Gastroesophageal sphincter (tissue), 4 donors: ENCODE measurements around the gene ZMAT5. TPM values are rescaled to one million over a fixed set of nuclear protein-coding genes. Genes with fewer than 3 reads are reported as not detected.

Experiments used
- ATAC-seq: fragments of 150-250 bp; one replicate; pipeline ENCODE4 v1.9.1; 2016; ENCODE audit warnings: mild to moderate bottlenecking, moderate library complexity
- H3K27ac ChIP-seq, 4 donors: fragments of 200-600 bp; sonication (generic) in 3 of 4; 1 replicate in 3 of 4; 2 replicates in 1 of 4; pipeline ENCODE4 v1.5.1; 2016 to 2019
- H3K27me3 ChIP-seq: fragments of 200-600 bp; sonication (generic); one replicate; pipeline ENCODE4 v1.5.1; 2019
- H3K36me3 ChIP-seq, 2 donors: fragments of 200-600 bp; sonication (generic); one replicate each; pipeline ENCODE4 v1.5.1; 2019; ENCODE audit warnings: control low read depth in 1 of 2
- H3K4me1 ChIP-seq, 3 donors: fragments of 200-600 bp; sonication (generic); 1 replicate in 2 of 3; 2 replicates in 1 of 3; pipeline ENCODE4 v1.5.1; 2016 to 2019; ENCODE audit warnings: control low read depth in 2 of 3
- H3K4me3 ChIP-seq, 2 donors: fragments of 200-600 bp; sonication (generic); one replicate each; pipeline ENCODE4 v1.5.1; 2019; ENCODE audit warnings: mild to moderate bottlenecking in 1 of 2, moderate library complexity in 1 of 2
- H3K9me3 ChIP-seq, 3 donors: fragments of 200-600 bp; sonication (generic); one replicate each; pipeline ENCODE4 v1.5.1; 2017 to 2019; ENCODE audit warnings: control low read depth in 2 of 3
- CTCF ChIP-seq, 4 experiments: fragments of 200-600 bp in 2 of 4; fragments of 450-650 bp in 2 of 4; sonication (generic) in 1 of 4; IDR thresholded peaks; one replicate each; pipeline ENCODE4 v1.5.1; 2017 to 2019; ENCODE audit warnings: antibody characterized with exemption in 4 of 4, mild to moderate bottlenecking in 2 of 4, moderate library complexity in 2 of 4
- EP300 ChIP-seq: sonication (generic); formaldehyde crosslinking; IDR thresholded peaks from one replicate; pipeline ENCODE4 v1.6.1; 2017; ENCODE audit warnings: antibody characterized with exemption, mild to moderate bottlenecking
- POLR2A ChIP-seq, 2 donors: fragments of 450-650 bp; IDR thresholded peaks; one replicate each; pipeline ENCODE4 v1.6.1; 2017; ENCODE audit warnings: antibody characterized with exemption in 2 of 2, mild to moderate bottlenecking in 2 of 2, moderate library complexity in 1 of 2
- POLR2AphosphoS5 ChIP-seq: sonication (generic); formaldehyde crosslinking; IDR thresholded peaks from one replicate; pipeline ENCODE4 v1.6.1; 2017; ENCODE audit warnings: antibody characterized with exemption
- WGBS, 2 donors: methylation state at CpG; one replicate each; pipeline ENCODE4 v1.1.5; 2018; ENCODE audit warnings: low coverage in 1 of 2; 5-methylcytosine and 5-hydroxymethylcytosine counted together
- total RNA-seq, 4 donors: library from RNA; depleted of rRNA; stranded (reverse); fragments of >200 nt; gene quantifications; one replicate each; pipeline ENCODE4 v1.1.0, GENCODE V29; 2016

Gene ZMAT5
- 10 to 100 TPM; 10.6 to 26.5 (median 17.1) TPM for total RNA-seq

- Histone ChIP-seq H3K27me3 (no peaks in the 10 kb centered on the region), H3K27ac (peak within 1 kb of the TSS; percentile 89 to 92 (median 90)), H3K4me1 (peaks cover 2 to 37% (median 16%) of the 10 kb centered on the region in 3 donors), H3K36me3 (peaks cover 0 to 33% of the 10 kb centered on the region in 2 donors), H3K4me3 (peak within 1 kb of the TSS; percentile 78 to 97), H3K9me3 (no peaks in the 10 kb centered on the region)
- WGBS, 2 donors, result 0% methylated on average over 2 of the region's 32 CpGs; no CpG with 5 or more reads in 1 of the 2 donors
- no peak for TF ChIP-seq CTCF (IDR thresholded peaks at IDR 0.05)
- no peak for TF ChIP-seq EP300
- TF ChIP-seq POLR2AphosphoS5, result peak; percentile 27
- TF ChIP-seq POLR2A (IDR thresholded peaks at IDR 0.05), result peak in 1 of 2 donors; percentile 16
- ATAC-seq, result peak; percentile 100
Observed at GRCh38 chr22:29766632-29767170, at the start of gene ZMAT5. TSS of gene ZMAT5 (minus strand) at chr22:29767007. CDS start at chr22:29748544, 18,463 bp downstream.

GRCh38 chr22:29816539-29816938, 49.7 kb upstream of the ZMAT5 start:
- Histone ChIP-seq H3K36me3 (peaks cover 0 to 98% of the 10 kb centered on the region in 2 donors), H3K9me3 (no peaks in the 10 kb centered on the region), H3K27me3 (no peaks in the 10 kb centered on the region), H3K4me1 (peaks cover 0 to 20% (median 5%) of the 10 kb centered on the region in 3 donors), H3K27ac (peak overlapping the region in 3 of 4 donors; percentile 2 to 57 (median 33)), H3K4me3 (no peak overlapping the region)
- 59 to 86% methylated on average over 5 to 6 of the region's 6 CpGs for WGBS, 2 donors
- no peak for ATAC-seq
- TF ChIP-seq CTCF (IDR thresholded peaks at IDR 0.05) (no peak), EP300 (no peak), POLR2AphosphoS5 (no peak), POLR2A (IDR thresholded peaks at IDR 0.05) (no peak)

GRCh38 chr22:29816128-29816527, 49.3 kb upstream of the ZMAT5 start:
- no peak overlapping the region for H3K4me3 ChIP-seq
- peaks cover 0 to 19% (median 5%) of the 10 kb centered on the region in 3 donors for H3K4me1 ChIP-seq
- TF ChIP-seq POLR2A (IDR thresholded peaks at IDR 0.05) (no peak), POLR2AphosphoS5 (no peak), EP300 (no peak)
- H3K36me3 ChIP-seq, result peaks cover 0 to 98% of the 10 kb centered on the region in 2 donors
- H3K27me3 ChIP-seq, result no peaks in the 10 kb centered on the region
- no peaks in the 10 kb centered on the region for H3K9me3 ChIP-seq
- H3K27ac ChIP-seq, result peak overlapping the region in 3 of 4 donors; percentile 2 to 57 (median 33)
- peak; percentile 73 for ATAC-seq
- WGBS, 2 donors, result 0 to 40% methylated on average over 1 to 2 of the region's 2 CpGs

GRCh38 chr22:29815580-29815979, 48.8 kb upstream of the ZMAT5 start:
- Histone ChIP-seq H3K9me3 (no peaks in the 10 kb centered on the region), H3K27ac (peak overlapping the region in 3 of 4 donors; percentile 2 to 57 (median 33)), H3K4me3 (no peak overlapping the region), H3K27me3 (no peaks in the 10 kb centered on the region), H3K36me3 (peaks cover 0 to 98% of the 10 kb centered on the region in 2 donors), H3K4me1 (peaks cover 0 to 22% (median 5%) of the 10 kb centered on the region in 3 donors)
- WGBS, 2 donors, result 53 to 59% methylated on average over 3 to 4 of the region's 4 CpGs
- ATAC-seq, result no peak
- TF ChIP-seq POLR2A (IDR thresholded peaks at IDR 0.05) (no peak), EP300 (no peak), POLR2AphosphoS5 (no peak)

- H3K27ac ChIP-seq, result no peak overlapping the region
- peaks cover 0 to 95% of the 10 kb centered on the region in 2 donors for H3K36me3 ChIP-seq
- TF ChIP-seq POLR2A (IDR thresholded peaks at IDR 0.05) (no peak), EP300 (no peak), CTCF (IDR thresholded peaks at IDR 0.05) (no peak), POLR2AphosphoS5 (no peak)
- H3K4me1 ChIP-seq, result peaks cover 0 to 31% (median 5%) of the 10 kb centered on the region in 3 donors
- H3K4me3 ChIP-seq, result no peak overlapping the region
- ATAC-seq, result no peak
- no peaks in the 10 kb centered on the region for H3K27me3 ChIP-seq
- WGBS, 2 donors, result 79 to 90% methylated on average over 3 to 4 of the region's 5 CpGs
- H3K9me3 ChIP-seq, result no peaks in the 10 kb centered on the region
Observed at GRCh38 chr22:29814003-29814402, 47.2 kb upstream of the ZMAT5 start.

- Histone ChIP-seq H3K27me3 (no peaks in the 10 kb centered on the region), H3K27ac (no peak overlapping the region), H3K4me1 (peaks cover 0 to 31% (median 5%) of the 10 kb centered on the region in 3 donors), H3K4me3 (no peak overlapping the region), H3K9me3 (no peaks in the 10 kb centered on the region), H3K36me3 (peaks cover 0 to 92% of the 10 kb centered on the region in 2 donors)
- WGBS, 2 donors, result 71 to 100% methylated on average over 1 to 3 of the region's 3 CpGs
- TF ChIP-seq POLR2A (IDR thresholded peaks at IDR 0.05) (no peak), POLR2AphosphoS5 (no peak), CTCF (IDR thresholded peaks at IDR 0.05) (no peak), EP300 (no peak)
- ATAC-seq, result no peak
Observed at GRCh38 chr22:29813563-29813962, 46.8 kb upstream of the ZMAT5 start.
